Kidney (tissue), 14 donors: ENCODE results near the gene NTRK3. TPM values are rescaled to one million over a fixed set of nuclear protein-coding genes. Genes with fewer than 3 reads are reported as not detected.

Experiments used
- DNase-seq, 5 donors: peaks; one replicate each; pipeline ENCODE4 v3.0.0-alpha.2; 2013 to 2020
- FAIRE-seq: peaks from 2 replicates; lab custom pipeline; 2012; peaks lifted over from hg19 to GRCh38; lab: Jason Lieb, UNC
- H3K27ac ChIP-seq, 2 donors: one replicate each; pipeline ENCODE4 v1.7.0; 2013; ENCODE audit warnings: low read depth in 2 of 2, low read length in 2 of 2, inconsistent platforms in 1 of 2
- H3K27me3 ChIP-seq: one replicate; pipeline ENCODE4 v1.7.1; 2013; ENCODE audit warnings: low read length, inconsistent platforms; ENCODE audit not compliant: control insufficient read depth, insufficient read depth
- H3K36me3 ChIP-seq, 3 donors: one replicate each; pipeline versions ENCODE4 v1.7.0 to v1.7.1; 2013; ENCODE audit warnings: low read length in 3 of 3, control low read depth in 1 of 3, inconsistent platforms in 1 of 3; ENCODE audit not compliant: insufficient read depth in 3 of 3, control insufficient read depth in 2 of 3
- H3K4me1 ChIP-seq, 3 donors: one replicate each; pipeline versions ENCODE4 v1.7.0 to v1.7.1; 2013; ENCODE audit warnings: low read length in 3 of 3, inconsistent platforms in 1 of 3, low read depth in 1 of 3; ENCODE audit not compliant: control insufficient read depth in 2 of 3, insufficient read depth in 2 of 3
- H3K4me3 ChIP-seq, 3 donors: one replicate each; pipeline versions ENCODE4 v1.7.0 to v1.8.1; 2013; ENCODE audit warnings: low read length in 3 of 3, control low read depth in 1 of 3, inconsistent platforms in 1 of 3
- H3K9ac ChIP-seq, 3 donors: one replicate each; pipeline versions ENCODE4 v1.7.0 to v1.7.1; 2013; ENCODE audit warnings: low read length in 3 of 3, control low read depth in 1 of 3, inconsistent platforms in 1 of 3
- H3K9me3 ChIP-seq, 3 donors: one replicate each; pipeline versions ENCODE4 v1.7.0 to v1.7.1; 2013; ENCODE audit warnings: low read length in 3 of 3, control low read depth in 1 of 3, inconsistent platforms in 1 of 3; ENCODE audit not compliant: control insufficient read depth in 2 of 3, insufficient read depth in 1 of 3
- intact Hi-C: fragments of 100-400 bp; cut with DNase I; formaldehyde crosslinking; loops from one replicate; pipeline ENCODE4 v1.11.1; 2022
- polyA plus RNA-seq: library from polyadenylated mRNA; stranded (reverse); fragments of 350-450 nt; fragmentation: Illumina TruSeq; extraction: RNeasy Lipid Tissue Mini Kit (QIAGEN cat#74804); gene quantifications from one replicate; pipeline ENCODE4 v1.2.3, GENCODE V29; 2014; ENCODE audit warnings: low read depth, low replicate concordance; ENCODE audit not compliant: insufficient read depth
- total RNA-seq: library from RNA; stranded (reverse); fragmentation: NEBNext Ultra II Directional; extraction: Animal tissue kit (Norgen Biotek cat#: 25700); gene quantifications from one replicate; pipeline ENCODE4 v1.2.1, GENCODE V29; 2021
- TF ChIP-seq, protein P1 (sequence below): IDR thresholded peaks from 3 replicates; pipeline ENCODE4 v1.5.1; 2012; ENCODE audit warnings: mild to moderate bottlenecking, moderate library complexity, borderline replicate concordance; ENCODE audit not compliant: insufficient read depth; ENCODE audit errors: extremely low read depth
- donor health status: control.
- donor health status: control.
- donor health status: control.
- donor health status: control.
- donor health status: control.
- donor health status: DM: yes; HTN: yes; CAD: no.
- donor health status: Normal renal cell carcinoma (clear cell type).

The NTRK3 gene
- total and polyA plus RNA-seq, 2 donors from 2014 or later: 8.9 to 25.5 TPM

DNA sequence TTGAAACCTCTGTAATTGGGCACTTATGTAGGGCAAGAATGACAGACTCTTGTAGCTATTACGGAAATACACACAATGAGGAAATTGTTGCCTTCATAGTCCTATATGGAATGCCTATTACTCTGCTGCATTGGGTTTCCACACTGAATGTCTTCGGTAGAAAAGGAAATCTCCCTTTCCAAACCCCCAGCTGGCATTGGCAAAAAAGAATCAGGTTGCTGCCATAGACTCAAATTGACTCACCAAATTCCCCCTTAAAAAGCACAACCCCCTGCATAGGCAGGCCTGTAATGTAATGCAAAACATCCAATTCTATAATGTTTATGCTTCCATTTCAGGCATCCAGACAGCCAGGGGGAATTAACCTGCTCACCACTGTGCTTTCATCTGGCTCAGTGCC lies 44.8 kb upstream of the NTRK3 start:
- Histone ChIP-seq H3K4me3 (no peak overlapping the region), H3K9ac (no peak overlapping the region), H3K27me3 (no peaks in the 10 kb centered on the region), H3K27ac (no peak overlapping the region), H3K36me3 (no peaks in the 10 kb centered on the region), H3K9me3 (no peaks in the 10 kb centered on the region), H3K4me1 (no peaks in the 10 kb centered on the region)
- no peak for DNase-seq
- intact Hi-C loops: no loop called here
- FAIRE-seq: no peak
- TF ChIP-seq, protein P1, sequence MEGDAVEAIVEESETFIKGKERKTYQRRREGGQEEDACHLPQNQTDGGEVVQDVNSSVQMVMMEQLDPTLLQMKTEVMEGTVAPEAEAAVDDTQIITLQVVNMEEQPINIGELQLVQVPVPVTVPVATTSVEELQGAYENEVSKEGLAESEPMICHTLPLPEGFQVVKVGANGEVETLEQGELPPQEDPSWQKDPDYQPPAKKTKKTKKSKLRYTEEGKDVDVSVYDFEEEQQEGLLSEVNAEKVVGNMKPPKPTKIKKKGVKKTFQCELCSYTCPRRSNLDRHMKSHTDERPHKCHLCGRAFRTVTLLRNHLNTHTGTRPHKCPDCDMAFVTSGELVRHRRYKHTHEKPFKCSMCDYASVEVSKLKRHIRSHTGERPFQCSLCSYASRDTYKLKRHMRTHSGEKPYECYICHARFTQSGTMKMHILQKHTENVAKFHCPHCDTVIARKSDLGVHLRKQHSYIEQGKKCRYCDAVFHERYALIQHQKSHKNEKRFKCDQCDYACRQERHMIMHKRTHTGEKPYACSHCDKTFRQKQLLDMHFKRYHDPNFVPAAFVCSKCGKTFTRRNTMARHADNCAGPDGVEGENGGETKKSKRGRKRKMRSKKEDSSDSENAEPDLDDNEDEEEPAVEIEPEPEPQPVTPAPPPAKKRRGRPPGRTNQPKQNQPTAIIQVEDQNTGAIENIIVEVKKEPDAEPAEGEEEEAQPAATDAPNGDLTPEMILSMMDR: no peak

DNA sequence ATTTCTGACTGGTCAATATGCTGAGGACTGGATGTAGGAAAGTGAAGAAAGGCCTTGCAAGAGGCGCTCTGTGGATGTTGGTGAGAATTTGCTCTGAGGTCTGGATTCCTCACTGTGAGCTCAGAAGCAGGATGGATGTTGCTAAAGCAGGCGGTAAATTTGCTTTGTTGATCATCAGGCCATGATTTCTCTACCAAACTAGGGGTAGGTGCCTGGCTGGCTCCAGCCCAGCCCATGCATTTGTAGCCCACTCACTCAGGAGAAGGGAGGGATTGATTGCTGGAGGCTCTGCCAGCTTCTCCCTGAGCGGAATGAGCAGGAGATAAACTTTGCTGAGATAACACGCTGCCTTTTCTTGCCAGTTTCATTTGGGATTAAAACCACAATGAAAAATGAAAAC lies 44.3 kb upstream of the NTRK3 start:
- Histone ChIP-seq H3K9me3 (no peaks in the 10 kb centered on the region), H3K4me3 (no peak overlapping the region), H3K27ac (no peak overlapping the region), H3K36me3 (no peaks in the 10 kb centered on the region), H3K27me3 (no peaks in the 10 kb centered on the region), H3K9ac (no peak overlapping the region), H3K4me1 (no peaks in the 10 kb centered on the region)
- TF ChIP-seq, protein P1: no peak
- intact Hi-C loops: no loop called here
- FAIRE-seq: no peak
- no peak for DNase-seq

DNA sequence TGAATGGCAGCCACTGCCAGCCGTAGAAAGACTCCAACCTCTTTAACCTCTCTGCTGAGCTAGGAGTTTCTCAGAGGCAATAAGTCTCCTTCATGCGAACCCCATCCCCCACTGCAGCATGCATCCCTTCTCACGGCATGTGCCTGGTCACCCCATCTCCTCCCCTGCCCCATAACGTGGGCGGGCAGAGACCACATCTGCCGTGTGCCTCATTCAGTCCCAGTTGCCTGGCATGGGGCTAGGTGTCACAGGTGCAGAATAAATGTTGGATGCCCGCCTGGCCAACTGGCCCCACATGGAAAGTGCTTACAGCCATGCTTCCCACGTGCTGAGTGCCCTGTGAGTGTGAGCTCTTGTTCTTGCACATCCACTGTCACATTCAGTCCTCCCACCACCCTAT lies 43.5 kb upstream of the NTRK3 start:
- H3K27ac ChIP-seq: no peak overlapping the region
- FAIRE-seq: no peak
- H3K4me1 ChIP-seq: no peaks in the 10 kb centered on the region
- intact Hi-C loops: no loop called here
- no peaks in the 10 kb centered on the region for H3K9me3 ChIP-seq
- no peak for DNase-seq
- no peaks in the 10 kb centered on the region for H3K27me3 ChIP-seq
- H3K36me3 ChIP-seq: no peaks in the 10 kb centered on the region
- TF ChIP-seq, protein P1: no peak
- H3K9ac ChIP-seq: no peak overlapping the region
- H3K4me3 ChIP-seq: no peak overlapping the region

DNA sequence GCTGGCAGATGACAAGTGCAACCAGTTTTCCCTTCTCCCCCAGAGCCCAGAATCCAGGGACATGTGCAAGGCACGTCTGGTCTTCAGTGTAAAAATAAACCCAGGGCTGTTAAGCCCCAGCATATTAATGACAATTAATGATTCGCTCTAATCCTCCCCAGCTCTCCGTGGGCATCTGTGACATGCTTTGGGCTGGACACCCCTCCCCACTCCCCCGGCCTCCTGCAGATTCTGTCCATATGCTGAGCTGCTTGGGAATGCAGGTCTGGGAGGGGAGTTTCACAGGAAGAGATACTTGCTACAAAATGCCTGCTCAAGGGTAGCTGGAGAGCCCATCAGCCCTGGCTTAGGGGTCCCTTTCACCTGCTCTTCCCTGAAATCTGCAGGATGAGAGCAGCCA lies 43.0 kb upstream of the NTRK3 start:
- H3K9ac ChIP-seq: no peak overlapping the region
- H3K9me3 ChIP-seq: no peaks in the 10 kb centered on the region
- TF ChIP-seq, protein P1: no peak
- intact Hi-C loops: no loop called here
- H3K4me1 ChIP-seq: no peaks in the 10 kb centered on the region
- DNase-seq (peak in 2 of 5 donors; percentile 5 to 14), FAIRE-seq (no peak)
- no peak overlapping the region for H3K27ac ChIP-seq
- no peaks in the 10 kb centered on the region for H3K36me3 ChIP-seq
- no peak overlapping the region for H3K4me3 ChIP-seq
- no peaks in the 10 kb centered on the region for H3K27me3 ChIP-seq
